HepG2 (cell line): ENCODE data around the gene PPP1R13L. TPM values are rescaled to one million over a fixed set of nuclear protein-coding genes. Genes with fewer than 3 reads are reported as not detected.

ENCODE experiments used
- HMG20A ChIP-seq: IDR thresholded peaks from 2 replicates; pipeline ENCODE4 v1.6.1; 2016; ENCODE audit warnings: borderline replicate concordance
- KDM3A ChIP-seq: IDR thresholded peaks from 2 replicates; pipeline ENCODE4 v1.6.1; 2018; ENCODE audit warnings: low read depth, missing compliant biosample characterization
- MZF1 ChIP-seq: sonication (generic); formaldehyde crosslinking; IDR thresholded peaks from 2 replicates; pipeline ENCODE4 v1.8.1; 2023; ENCODE audit warnings: mild to moderate bottlenecking, missing genetic modification reagents, borderline replicate concordance
- NFYB ChIP-seq: sonication (generic); formaldehyde crosslinking; IDR thresholded peaks from 2 replicates; pipeline ENCODE4 v1.4.0; 2020; ENCODE audit warnings: missing genetic modification reagents
- NFYC ChIP-seq: IDR thresholded peaks from 2 replicates; pipeline ENCODE4 v1.6.1; 2016; ENCODE audit warnings: missing genetic modification reagents, missing compliant biosample characterization
- PRMT3 ChIP-seq: sonication (generic); formaldehyde crosslinking; IDR thresholded peaks from 2 replicates; pipeline ENCODE4 v1.8.1; 2022; ENCODE audit warnings: low read depth, mild to moderate bottlenecking, moderate library complexity, missing genetic modification reagents, borderline replicate concordance
- RFX3 ChIP-seq: IDR thresholded peaks from 2 replicates; pipeline ENCODE4 v1.6.1; 2016; ENCODE audit warnings: missing biosample characterization, missing genetic modification reagents
- USF2 ChIP-seq, 2 experiments: sonication (generic) in 1 of 2; formaldehyde crosslinking in 1 of 2; IDR thresholded peaks; 2 replicates each; pipeline versions ENCODE4 v1.5.1 to v1.6.1; 2011 to 2020; ENCODE audit warnings: borderline replicate concordance in 1 of 2, low read depth in 1 of 2, low read length in 1 of 2, mild to moderate bottlenecking in 1 of 2, missing genetic modification reagents in 1 of 2, moderate library complexity in 1 of 2
- XRCC5 ChIP-seq: fragments of 200-400 bp; formaldehyde crosslinking; optimal IDR thresholded peaks from 2 replicates; pipeline ENCODE3; 2017; ENCODE audit warnings: mild to moderate bottlenecking, low read length
- ZNF121 ChIP-seq: sonication (generic); formaldehyde crosslinking; IDR thresholded peaks from 2 replicates; pipeline ENCODE4 v1.5.0; 2020; ENCODE audit warnings: mild to moderate bottlenecking, missing genetic modification reagents
- ZNF230 ChIP-seq: sonication (generic); formaldehyde crosslinking; IDR thresholded peaks from 2 replicates; pipeline ENCODE4 v1.4.0; 2020; ENCODE audit warnings: mild to moderate bottlenecking, missing genetic modification reagents
- ZNF451 ChIP-seq: sonication (generic); formaldehyde crosslinking; IDR thresholded peaks from 2 replicates; pipeline ENCODE4 v1.5.0; 2020; ENCODE audit warnings: mild to moderate bottlenecking, missing genetic modification reagents
- ZNF460 ChIP-seq: sonication (generic); formaldehyde crosslinking; IDR thresholded peaks from 2 replicates; pipeline ENCODE4 v1.5.1; 2020; ENCODE audit warnings: missing genetic modification reagents, mild to moderate bottlenecking, borderline replicate concordance
- ZNF547 ChIP-seq: sonication (generic); formaldehyde crosslinking; IDR thresholded peaks from 2 replicates; pipeline ENCODE4 v1.5.1; 2020; ENCODE audit warnings: mild to moderate bottlenecking, missing genetic modification reagents
- ZNF550 ChIP-seq: sonication (generic); formaldehyde crosslinking; IDR thresholded peaks from 2 replicates; pipeline ENCODE4 v1.4.0; 2020; ENCODE audit warnings: mild to moderate bottlenecking, missing genetic modification reagents, borderline replicate concordance
- ZNF569 ChIP-seq: sonication (generic); formaldehyde crosslinking; IDR thresholded peaks from 2 replicates; pipeline ENCODE4 v1.5.0; 2020; ENCODE audit warnings: mild to moderate bottlenecking, missing genetic modification reagents, moderate library complexity, borderline replicate concordance
- ZNF781 ChIP-seq: sonication (generic); formaldehyde crosslinking; IDR thresholded peaks from 2 replicates; pipeline ENCODE4 v1.5.1; 2020; ENCODE audit warnings: borderline replicate concordance, mild to moderate bottlenecking, missing genetic modification reagents; ENCODE audit errors: not compliant biosample characterization
- ZNF782 ChIP-seq: sonication (generic); formaldehyde crosslinking; IDR thresholded peaks from 2 replicates; pipeline ENCODE4 v1.4.0; 2020; ENCODE audit warnings: missing genetic modification reagents, mild to moderate bottlenecking, borderline replicate concordance
- polyA plus RNA-seq, 8 experiments: library from polyadenylated mRNA; depleted of rRNA in 3 of 8; stranded (reverse) in 7 of 8; unstranded in 1 of 8; fragments of >200 nt; fragmentation: Illumina TruSeq in 4 of 8; extraction: Trizol in 4 of 8; gene quantifications; 2 replicates each; pipeline versions ENCODE4 v1.2.1 to v1.2.3, GENCODE V29; 2011 to 2016; ENCODE audit warnings: low read depth in 4 of 8, missing spikeins in 1 of 8, mixed read lengths in 1 of 8; ENCODE audit not compliant: insufficient read depth in 1 of 8
- total RNA-seq, 5 experiments: library from RNA; depleted of rRNA; stranded (reverse); fragments of >200 nt; fragmentation: Illumina TruSeq; extraction: Trizol; gene quantifications; 2 replicates each; pipeline ENCODE4 v1.2.3, GENCODE V29; 2016; ENCODE audit warnings: low read depth in 1 of 5
- TF ChIP-seq, protein P1 (sequence below): sonication (generic); formaldehyde crosslinking; IDR thresholded peaks from 2 replicates; pipeline ENCODE4 v1.4.0; 2020; ENCODE audit warnings: missing genetic modification reagents
- TF ChIP-seq, protein P2 (sequence below): sonication (generic); formaldehyde crosslinking; conservative IDR thresholded peaks from 2 replicates; pipeline ENCODE4 v1.8.1; 2023; ENCODE audit warnings: missing genetic modification reagents
- TF ChIP-seq, protein P3 (sequence below): sonication (generic); formaldehyde crosslinking; IDR thresholded peaks from 2 replicates; pipeline ENCODE4 v1.8.0; 2022; ENCODE audit warnings: missing genetic modification reagents, mild to moderate bottlenecking, inconsistent platforms, borderline replicate concordance

PPP1R13L gene
- total and polyA plus RNA-seq, 2 of the 13 experiments (the other 11 are each of a cell fraction or from before 2014, with no cell fraction given): 1.3 to 6.6 TPM

GRCh38 chr19:45370410-45371204, 34.3 kb downstream of the PPP1R13L start, which contains the start of gene ERCC2 (continued):
- TF ChIP-seq USF2 (IDR thresholded peaks at IDR 0.05; ENCODE audit: low read depth, low read length): no peak
- TF ChIP-seq USF2 (CRISPR knock-in tag; IDR thresholded peaks at IDR 0.05; ENCODE audit: borderline replicate concordance): no peak
- TF ChIP-seq ZNF451 (CRISPR knock-in tag): no peak
- no peak for TF ChIP-seq ZNF460 (CRISPR knock-in tag)
- no peak for TF ChIP-seq ZNF230
- TF ChIP-seq, protein P1, sequence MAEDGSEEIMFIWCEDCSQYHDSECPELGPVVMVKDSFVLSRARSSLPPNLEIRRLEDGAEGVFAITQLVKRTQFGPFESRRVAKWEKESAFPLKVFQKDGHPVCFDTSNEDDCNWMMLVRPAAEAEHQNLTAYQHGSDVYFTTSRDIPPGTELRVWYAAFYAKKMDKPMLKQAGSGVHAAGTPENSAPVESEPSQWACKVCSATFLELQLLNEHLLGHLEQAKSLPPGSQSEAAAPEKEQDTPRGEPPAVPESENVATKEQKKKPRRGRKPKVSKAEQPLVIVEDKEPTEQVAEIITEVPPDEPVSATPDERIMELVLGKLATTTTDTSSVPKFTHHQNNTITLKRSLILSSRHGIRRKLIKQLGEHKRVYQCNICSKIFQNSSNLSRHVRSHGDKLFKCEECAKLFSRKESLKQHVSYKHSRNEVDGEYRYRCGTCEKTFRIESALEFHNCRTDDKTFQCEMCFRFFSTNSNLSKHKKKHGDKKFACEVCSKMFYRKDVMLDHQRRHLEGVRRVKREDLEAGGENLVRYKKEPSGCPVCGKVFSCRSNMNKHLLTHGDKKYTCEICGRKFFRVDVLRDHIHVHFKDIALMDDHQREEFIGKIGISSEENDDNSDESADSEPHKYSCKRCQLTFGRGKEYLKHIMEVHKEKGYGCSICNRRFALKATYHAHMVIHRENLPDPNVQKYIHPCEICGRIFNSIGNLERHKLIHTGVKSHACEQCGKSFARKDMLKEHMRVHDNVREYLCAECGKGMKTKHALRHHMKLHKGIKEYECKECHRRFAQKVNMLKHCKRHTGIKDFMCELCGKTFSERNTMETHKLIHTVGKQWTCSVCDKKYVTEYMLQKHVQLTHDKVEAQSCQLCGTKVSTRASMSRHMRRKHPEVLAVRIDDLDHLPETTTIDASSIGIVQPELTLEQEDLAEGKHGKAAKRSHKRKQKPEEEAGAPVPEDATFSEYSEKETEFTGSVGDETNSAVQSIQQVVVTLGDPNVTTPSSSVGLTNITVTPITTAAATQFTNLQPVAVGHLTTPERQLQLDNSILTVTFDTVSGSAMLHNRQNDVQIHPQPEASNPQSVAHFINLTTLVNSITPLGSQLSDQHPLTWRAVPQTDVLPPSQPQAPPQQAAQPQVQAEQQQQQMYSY: 0 out of 2 replicates have a peak, but pooled peaks have one; percentile 37
- TF ChIP-seq MZF1: no peak
- TF ChIP-seq ZNF547: peak; percentile 17; the same call in 1 of the 2 replicates
- no peak for TF ChIP-seq HMG20A
- peak; percentile 96 for TF ChIP-seq NFYB
- TF ChIP-seq ZNF121 (CRISPR knock-in tag): no peak
- no peak for TF ChIP-seq KDM3A (CRISPR knock-in tag)
- peak; percentile 98 for TF ChIP-seq NFYC (CRISPR knock-in tag)
- no peak for TF ChIP-seq ZNF782 (CRISPR knock-in tag)
- TF ChIP-seq, protein P2, sequence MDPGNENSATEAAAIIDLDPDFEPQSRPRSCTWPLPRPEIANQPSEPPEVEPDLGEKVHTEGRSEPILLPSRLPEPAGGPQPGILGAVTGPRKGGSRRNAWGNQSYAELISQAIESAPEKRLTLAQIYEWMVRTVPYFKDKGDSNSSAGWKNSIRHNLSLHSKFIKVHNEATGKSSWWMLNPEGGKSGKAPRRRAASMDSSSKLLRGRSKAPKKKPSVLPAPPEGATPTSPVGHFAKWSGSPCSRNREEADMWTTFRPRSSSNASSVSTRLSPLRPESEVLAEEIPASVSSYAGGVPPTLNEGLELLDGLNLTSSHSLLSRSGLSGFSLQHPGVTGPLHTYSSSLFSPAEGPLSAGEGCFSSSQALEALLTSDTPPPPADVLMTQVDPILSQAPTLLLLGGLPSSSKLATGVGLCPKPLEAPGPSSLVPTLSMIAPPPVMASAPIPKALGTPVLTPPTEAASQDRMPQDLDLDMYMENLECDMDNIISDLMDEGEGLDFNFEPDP (CRISPR knock-in tag): no peak
- TF ChIP-seq ZNF569 (CRISPR knock-in tag): no peak
- peak; percentile 61 for TF ChIP-seq XRCC5
- TF ChIP-seq, protein P3, sequence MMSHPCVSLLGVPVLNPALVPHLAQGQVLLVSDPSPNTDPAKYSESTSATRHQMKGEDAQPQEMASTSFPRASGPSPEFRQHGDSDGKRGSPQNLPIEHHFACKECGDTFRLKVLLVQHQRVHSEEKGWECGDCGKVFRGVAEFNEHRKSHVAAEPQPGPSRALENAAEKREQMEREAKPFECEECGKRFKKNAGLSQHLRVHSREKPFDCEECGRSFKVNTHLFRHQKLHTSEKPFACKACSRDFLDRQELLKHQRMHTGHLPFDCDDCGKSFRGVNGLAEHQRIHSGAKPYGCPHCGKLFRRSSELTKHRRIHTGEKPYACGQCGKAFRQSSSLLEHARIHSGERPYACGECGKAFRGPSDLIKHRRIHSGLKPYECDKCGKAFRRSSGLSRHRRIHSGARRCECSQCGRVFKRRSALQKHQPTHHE (CRISPR knock-in tag): no peak
- no peak for TF ChIP-seq ZNF781
- TF ChIP-seq ZNF550 (CRISPR knock-in tag): no peak
- no peak for TF ChIP-seq PRMT3 (CRISPR knock-in tag)
- no peak for TF ChIP-seq RFX3 (CRISPR knock-in tag)
